ENCODE measurements around the gene EDARADD.
A peak's percentile ranks its signal among the peaks of the same experiment; 100 is the strongest.
"Not testable (repeated sequence)": the region's sequence is repeated elsewhere in the genome, so short reads cannot be mapped to it uniquely, and the experiment has no call there.

The EDARADD gene

GRCh38 chr1:236450779-236451178 lies 56.7 kb downstream of the EDARADD start:
- no peak for DNase-seq

GRCh38 chr1:236451796-236452373 lies 57.8 kb downstream of the EDARADD start:
- DNase-seq: peak; percentile 9

GRCh38 chr1:236455243-236455642 lies 61.2 kb downstream of the EDARADD start:
- no peak for DNase-seq

GRCh38 chr1:236457775-236458174 lies 63.7 kb downstream of the EDARADD start:
- no peak for DNase-seq

GRCh38 chr1:236458996-236459395 lies 64.9 kb downstream of the EDARADD start:
- no peak for DNase-seq

GRCh38 chr1:236460103-236460502 lies 66.0 kb downstream of the EDARADD start:
- DNase-seq: no peak

- DNase-seq: not testable (repeated sequence)
Observed at GRCh38 chr1:236464197-236464596, 70.1 kb downstream of the EDARADD start.

- no peak for DNase-seq
Observed at GRCh38 chr1:236465231-236465958, 71.3 kb downstream of the EDARADD start.

- no peak for DNase-seq
Observed at GRCh38 chr1:236465959-236466303, 71.8 kb downstream of the EDARADD start.

- no peak for DNase-seq
Observed at GRCh38 chr1:236467327-236467641, 73.2 kb downstream of the EDARADD start.

GRCh38 chr1:236468625-236469024 lies 74.5 kb downstream of the EDARADD start:
- no peak for DNase-seq

GRCh38 chr1:236469466-236469865 lies 75.4 kb downstream of the EDARADD start:
- DNase-seq: no peak

GRCh38 chr1:236471096-236471495 lies 77.0 kb downstream of the EDARADD start:
- DNase-seq: no peak

GRCh38 chr1:236471653-236472052 lies 77.6 kb downstream of the EDARADD start:
- DNase-seq: no peak

- DNase-seq: no peak
Observed at GRCh38 chr1:236472850-236473788, 79.0 kb downstream of the EDARADD start.

GRCh38 chr1:236476019-236476418 lies 81.9 kb downstream of the EDARADD start:
- DNase-seq: no peak

- no peak for DNase-seq
Observed at GRCh38 chr1:236480758-236481436, 86.8 kb downstream of the EDARADD start.

- DNase-seq: no peak
Observed at GRCh38 chr1:236484310-236484971, 90.4 kb downstream of the EDARADD start.

- DNase-seq: no peak
Observed at GRCh38 chr1:236486356-236487002, 92.4 kb downstream of the EDARADD start.

GRCh38 chr1:236489161-236489560 lies 95.1 kb downstream of the EDARADD start:
- DNase-seq: not testable (repeated sequence)

GRCh38 chr1:236489710-236490377 lies 95.8 kb downstream of the EDARADD start:
- DNase-seq: peak; percentile 53

Measured in HCEC 1CT (cell line).